Naive thymus-derived CD4-positive, alpha-beta T cell (primary cell): ENCODE data around the gene SUPT6H. TPM values are rescaled to one million over a fixed set of nuclear protein-coding genes. Genes with fewer than 3 reads are reported as not detected.

Experiments used
- ATAC-seq: fragments of 150-1000 bp; cut with Tn5 transposase; 2 replicates; pipeline ENCODE4 v1.10.0; 2021; ENCODE audit warnings: mild to moderate bottlenecking, moderate library complexity
- CTCF ChIA-PET: fragments of 350-600 bp; sonication (Branson Sonifier 250); formaldehyde crosslinking; loops from one replicate; lab custom pipeline; 2021; ENCODE audit warnings: antibody characterized with exemption; lab: Charles Lee
- POLR2A ChIA-PET: fragments of 350-600 bp; sonication (Branson Sonifier 250); formaldehyde crosslinking; loops from one replicate; lab custom pipeline; 2021; ENCODE audit warnings: antibody characterized with exemption, inconsistent platforms; lab: Charles Lee
- DNase-seq, 9 donors: peaks; one replicate each; pipeline versions ENCODE4 v3.0.0 to v3.0.0-alpha.2; 2020 to 2022; ENCODE audit warnings: mixed read lengths in 1 of 9
- H3K27ac ChIP-seq: one replicate; pipeline ENCODE4 v1.7.0; 2013; ENCODE audit warnings: mild to moderate bottlenecking, low read depth, low read length, moderate library complexity
- H3K27me3 ChIP-seq, 2 donors: one replicate each; pipeline ENCODE4 v1.7.0; 2013; ENCODE audit warnings: low read length in 2 of 2, mild to moderate bottlenecking in 2 of 2, moderate library complexity in 2 of 2; ENCODE audit not compliant: control insufficient read depth in 2 of 2, insufficient read depth in 2 of 2
- H3K36me3 ChIP-seq, 3 experiments: 1 replicate in 2 of 3; 2 replicates in 1 of 3; pipeline ENCODE4 v1.7.0; 2013; ENCODE audit warnings: low read length in 3 of 3, mild to moderate bottlenecking in 3 of 3, moderate library complexity in 1 of 3; ENCODE audit not compliant: insufficient read depth in 3 of 3, control insufficient read depth in 2 of 3
- H3K4me1 ChIP-seq, 2 donors: one replicate each; pipeline ENCODE4 v1.7.0; 2013; ENCODE audit warnings: low read length in 2 of 2, mild to moderate bottlenecking in 2 of 2, moderate library complexity in 1 of 2; ENCODE audit not compliant: control insufficient read depth in 2 of 2, insufficient read depth in 2 of 2
- H3K4me3 ChIP-seq: 2 replicates; pipeline ENCODE4 v1.7.0; 2013; ENCODE audit warnings: mild to moderate bottlenecking, low read length
- H3K9me3 ChIP-seq, 3 experiments: 1 replicate in 2 of 3; 2 replicates in 1 of 3; pipeline ENCODE4 v1.7.0; 2013; ENCODE audit warnings: low read length in 3 of 3; ENCODE audit not compliant: control insufficient read depth in 2 of 3
- H3K27ac Mint-ChIP-seq, 9 donors: one replicate each; pipeline ENCODE4 v1.8.0; 2020 to 2022; ENCODE audit warnings: mixed read lengths in 9 of 9, mild to moderate bottlenecking in 8 of 9, moderate library complexity in 5 of 9, inconsistent platforms in 2 of 9
- H3K27me3 Mint-ChIP-seq, 5 donors: one replicate each; pipeline ENCODE4 v1.8.0; 2021 to 2022; ENCODE audit warnings: mixed read lengths in 5 of 5, mild to moderate bottlenecking in 1 of 5
- H3K36me3 Mint-ChIP-seq, 5 donors: one replicate each; pipeline ENCODE4 v1.8.0; 2020 to 2022; ENCODE audit warnings: mixed read lengths in 5 of 5, mild to moderate bottlenecking in 3 of 5, inconsistent platforms in 1 of 5
- H3K4me1 Mint-ChIP-seq, 7 donors: one replicate each; pipeline ENCODE4 v1.8.0; 2020 to 2022; ENCODE audit warnings: mixed read lengths in 7 of 7, mild to moderate bottlenecking in 3 of 7, inconsistent platforms in 1 of 7
- H3K4me3 Mint-ChIP-seq, 10 donors: one replicate each; pipeline ENCODE4 v1.8.0; 2020 to 2022; ENCODE audit warnings: mild to moderate bottlenecking in 10 of 10, mixed read lengths in 10 of 10, moderate library complexity in 6 of 10, inconsistent platforms in 2 of 10
- H3K9me3 Mint-ChIP-seq, 11 donors: one replicate each; pipeline ENCODE4 v1.8.0; 2020 to 2022; ENCODE audit warnings: mixed read lengths in 11 of 11, mild to moderate bottlenecking in 4 of 11, inconsistent platforms in 1 of 11, moderate library complexity in 1 of 11
- intact Hi-C, 2 donors: fragments of 100-400 bp; cut with micrococcal nuclease; formaldehyde crosslinking; loops; one replicate each; pipeline ENCODE4 v1.15.1; 2023
- polyA plus RNA-seq, 2 donors: library from polyadenylated mRNA; unstranded; fragments of 300-500 nt; fragmentation: Illumina TruSeq; gene quantifications; one replicate each; pipeline ENCODE4 v1.2.3, GENCODE V29; 2021
- total RNA-seq, 6 experiments: library from RNA in 5 of 6; stranded (reverse) in 5 of 6; gene quantifications; 1 replicate in 5 of 6; 2 replicates in 1 of 6; pipeline ENCODE4 v1.2.3 and lab custom pipeline; 2021 to 2026

SUPT6H gene
- total and polyA plus RNA-seq, 7 experiments from 2014 or later, result 9.8 to 132 (median 92.9) TPM

- Mint-ChIP-seq H3K36me3 (peaks cover 2 to 15% (median 8%) of the 10 kb centered on the region in 5 donors), H3K4me1 (peaks cover 12 to 52% (median 41%) of the 10 kb centered on the region in 7 donors), H3K27ac (peak within 1 kb of the TSS; percentile 93 to 100 (median 98)), H3K4me3 (peak within 1 kb of the TSS; percentile 82 to 98 (median 96)), H3K9me3 (no peaks in the 10 kb centered on the region), H3K27me3 (no peaks in the 10 kb centered on the region)
- Histone ChIP-seq H3K9me3 (no peaks in the 10 kb centered on the region), H3K27ac (peak within 1 kb of the TSS; percentile 100), H3K36me3 (peaks cover 0 to 16% (median 8%) of the 10 kb centered on the region in 3 experiments), H3K27me3 (no peaks in the 10 kb centered on the region), H3K4me3 (peak within 1 kb of the TSS; percentile 83), H3K4me1 (peaks cover 14 to 22% of the 10 kb centered on the region in 2 donors)
- DNase-seq, result peak; percentile 95 to 99 (median 98)
- intact Hi-C loops, result loop anchor here (1.0 to 10.0 kb wide), 12 partner anchors 9 to 564 kb away; partner anchors contain the start of genes BLTP2 (in 2 of the 2), RPL23A (in 2 of the 2), DHRS13 (in 1 of the 2) and FAM222B (in 1 of the 2)
- ChIA-PET POLR2A (interaction anchor here (0.6 to 9.2 kb wide), 16 partner anchors 9 to 356 kb away, joined by 3 to 269 read pairs (median 10); partner anchors contain the start of genes BLTP2, DHRS13, FLOT2 and PHF12), CTCF (interaction anchor here (0.6 to 10.6 kb wide), 12 partner anchors 9 to 530 kb away, joined by 3 to 331 read pairs (median 4); partner anchors contain the start of genes FLOT2, RPL23A and TRAF4)
- ATAC-seq, result peak; percentile 83
Observed at GRCh38 chr17:28728364-28729200, 66.6 kb downstream of the SUPT6H start, which contains the start of gene NEK8. Gene NEK8 (plus strand): TSS chr17:28728788. CDS start chr17:28728814, 26 bp downstream.

- Histone ChIP-seq H3K27ac (no peak overlapping the region), H3K4me3 (no peak overlapping the region), H3K27me3 (no peaks in the 10 kb centered on the region), H3K4me1 (peaks cover 14 to 22% of the 10 kb centered on the region in 2 donors), H3K9me3 (no peaks in the 10 kb centered on the region), H3K36me3 (peaks cover 0 to 9% (median 0%) of the 10 kb centered on the region in 3 experiments)
- intact Hi-C loops, result loop anchor here (2.0 to 10.0 kb wide), 5 partner anchors 83 to 562 kb away; partner anchors contain the start of genes BLTP2 (in 2 of the 2), IFT20 (in 1 of the 2), NUFIP2 (in 1 of the 2) and TNFAIP1 (in 1 of the 2)
- no peak for DNase-seq
- ChIA-PET POLR2A (interaction anchor here (1.1 to 9.2 kb wide), 5 partner anchors 17 to 358 kb away, joined by 3 to 269 read pairs (median 3); partner anchors contain the start of genes PHF12 and TRAF4), CTCF (interaction anchor here (10.6 kb wide), 1 partner anchor 18 kb away, joined by 331 read pairs; the partner anchor contains the start of gene TRAF4)
- Mint-ChIP-seq H3K27ac (peak overlapping the region in 5 of 9 donors; percentile 7 to 36 (median 25)), H3K36me3 (peaks cover 0 to 4% (median 0%) of the 10 kb centered on the region in 5 donors), H3K27me3 (no peaks in the 10 kb centered on the region), H3K9me3 (no peaks in the 10 kb centered on the region), H3K4me1 (peaks cover 12 to 40% (median 31%) of the 10 kb centered on the region in 7 donors), H3K4me3 (no peak overlapping the region)
- ATAC-seq, result no peak
Observed at GRCh38 chr17:28729950-28730330, 67.9 kb downstream of the SUPT6H start.

GRCh38 chr17:28733346-28733745, 71.3 kb downstream of the SUPT6H start:
- Histone ChIP-seq H3K4me1 (peaks cover 5 to 6% of the 10 kb centered on the region in 2 donors), H3K9me3 (no peaks in the 10 kb centered on the region), H3K27me3 (no peaks in the 10 kb centered on the region), H3K36me3 (peaks cover 0 to 11% (median 0%) of the 10 kb centered on the region in 3 experiments), H3K4me3 (no peak overlapping the region), H3K27ac (no peak overlapping the region)
- H3K36me3 Mint-ChIP-seq, result peaks cover 0 to 8% (median 0%) of the 10 kb centered on the region in 5 donors
- H3K27ac Mint-ChIP-seq, result no peak overlapping the region
- ChIA-PET POLR2A (interaction anchor here (1.2 kb wide), 1 partner anchor 10 kb away, joined by 3 read pairs; no protein-coding TSS in a partner anchor), CTCF (no interaction called here)
- peaks cover 0 to 2% (median 0%) of the 10 kb centered on the region in 11 donors for H3K9me3 Mint-ChIP-seq
- DNase-seq, result no peak
- H3K4me1 Mint-ChIP-seq, result peaks cover 3 to 19% (median 13%) of the 10 kb centered on the region in 7 donors
- H3K27me3 Mint-ChIP-seq, result no peaks in the 10 kb centered on the region
- H3K4me3 Mint-ChIP-seq, result no peak overlapping the region
- intact Hi-C loops, result no loop called here
- ATAC-seq, result no peak

GRCh38 chr17:28734712-28735241, 72.8 kb downstream of the SUPT6H start:
- intact Hi-C loops, result no loop called here
- ChIA-PET POLR2A (interaction anchor here (1.2 to 1.4 kb wide), 2 partner anchors 14 to 15 kb away, joined by 3 read pairs; partner anchors contain the start of gene RPL23A), CTCF (interaction anchor here (0.7 to 1.2 kb wide), 3 partner anchors 8 to 15 kb away, joined by 3 to 5 read pairs (median 3); no protein-coding TSS in a partner anchor)
- peaks cover 0 to 5% of the 10 kb centered on the region in 2 donors for H3K4me1 ChIP-seq
- peaks cover 0 to 8% (median 0%) of the 10 kb centered on the region in 3 experiments for H3K36me3 ChIP-seq
- H3K27ac Mint-ChIP-seq, result no peak overlapping the region
- H3K27ac ChIP-seq, result no peak overlapping the region
- peaks cover 0 to 3% (median 0%) of the 10 kb centered on the region in 11 donors for H3K9me3 Mint-ChIP-seq
- ATAC-seq, result no peak
- no peak overlapping the region for H3K4me3 ChIP-seq
- H3K27me3 ChIP-seq, result no peaks in the 10 kb centered on the region
- H3K4me3 Mint-ChIP-seq, result no peak overlapping the region
- DNase-seq, result no peak
- H3K9me3 ChIP-seq, result no peaks in the 10 kb centered on the region
- H3K36me3 Mint-ChIP-seq, result peaks cover 0 to 11% (median 0%) of the 10 kb centered on the region in 5 donors
- peaks cover 5 to 19% (median 16%) of the 10 kb centered on the region in 7 donors for H3K4me1 Mint-ChIP-seq
- no peaks in the 10 kb centered on the region for H3K27me3 Mint-ChIP-seq

GRCh38 chr17:28735242-28735722, 73.3 kb downstream of the SUPT6H start:
- ATAC-seq (no peak), DNase-seq (no peak)
- Mint-ChIP-seq H3K36me3 (peaks cover 0 to 11% (median 0%) of the 10 kb centered on the region in 5 donors), H3K27ac (no peak overlapping the region), H3K9me3 (peaks cover 0 to 4% (median 0%) of the 10 kb centered on the region in 11 donors), H3K4me3 (no peak overlapping the region), H3K27me3 (no peaks in the 10 kb centered on the region), H3K4me1 (peaks cover 5 to 19% (median 14%) of the 10 kb centered on the region in 7 donors)
- Histone ChIP-seq H3K27ac (no peak overlapping the region), H3K36me3 (peaks cover 0 to 8% (median 0%) of the 10 kb centered on the region in 3 experiments), H3K9me3 (no peaks in the 10 kb centered on the region), H3K4me3 (no peak overlapping the region), H3K27me3 (no peaks in the 10 kb centered on the region), H3K4me1 (peaks cover 0 to 5% of the 10 kb centered on the region in 2 donors)
- ChIA-PET CTCF (interaction anchor here (1.0 to 1.2 kb wide), 2 partner anchors 8 to 15 kb away, joined by 3 to 5 read pairs; no protein-coding TSS in a partner anchor), POLR2A (interaction anchor here (0.9 to 1.4 kb wide), 3 partner anchors 14 to 16 kb away, joined by 3 read pairs; partner anchors contain the start of gene RPL23A)
- intact Hi-C loops, result no loop called here
